NCI-H2227 (cell line): Measurements from ENCODE around the gene KCTD20.

ENCODE experiments used
- DNase-seq: peaks from one replicate; lab custom pipeline; 2025; ENCODE audit not compliant: unreplicated experiment; lab: John Stamatoyannopoulos, UW

The KCTD20 gene

GRCh38 chr6:36525346-36525745, 82.5 kb downstream of the KCTD20 start:
- DNase-seq: no peak

GRCh38 chr6:36526066-36526465, 83.3 kb downstream of the KCTD20 start:
- DNase-seq: no peak

DNA sequence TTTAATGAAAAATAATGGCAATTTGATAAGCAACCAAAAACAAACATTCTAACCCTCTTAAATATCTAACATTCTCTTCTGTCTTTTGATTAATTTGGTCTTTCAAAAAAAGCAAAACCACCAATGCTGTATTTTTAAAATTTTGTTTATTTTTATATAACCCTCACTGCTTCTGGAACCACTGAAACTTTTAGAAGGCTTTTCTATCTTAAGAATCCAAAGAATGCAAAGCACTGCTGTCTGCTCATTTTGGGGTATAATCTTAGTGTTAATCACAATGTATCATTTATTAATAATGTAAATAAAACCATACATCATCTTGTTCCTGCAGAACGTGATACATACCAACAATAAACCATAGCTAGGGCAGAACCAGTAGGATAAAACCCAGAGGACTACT, 90.5 kb downstream of the KCTD20 start:
- no peak for DNase-seq

DNA sequence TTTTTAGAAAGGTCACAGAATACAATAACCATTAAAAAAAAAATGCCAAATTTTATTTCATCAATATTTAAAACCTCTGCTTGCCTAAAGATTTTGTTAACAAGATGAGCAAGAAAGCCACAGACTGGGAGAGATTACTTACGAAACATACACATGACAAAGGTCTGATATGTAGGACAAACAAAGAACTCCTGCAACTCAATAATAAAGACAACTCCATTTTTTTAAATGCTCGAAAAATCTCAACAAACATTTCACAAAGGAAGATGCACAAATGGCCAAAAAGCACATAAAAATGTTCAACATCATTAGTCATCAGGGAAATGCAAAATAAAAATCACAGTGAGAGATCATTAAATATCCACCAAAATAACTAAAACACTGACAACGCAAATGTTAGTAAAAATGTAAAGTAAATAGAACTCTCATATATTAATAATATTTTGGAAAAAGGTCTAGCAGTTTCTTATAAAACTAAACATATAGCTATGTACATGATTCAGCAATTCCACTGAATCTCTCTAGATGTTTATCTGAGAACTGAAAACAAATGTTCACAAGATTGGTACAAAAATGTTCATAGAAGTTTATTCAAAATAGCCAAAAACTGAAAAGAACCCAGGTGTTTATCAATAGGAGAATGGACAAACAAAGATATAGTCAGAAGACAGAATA, 94.2 kb downstream of the KCTD20 start:
- DNase-seq: no peak

- no peak for DNase-seq
Measured at GRCh38 chr6:36539814-36540568, 97.2 kb downstream of the KCTD20 start.
